ENCODE measurements around the gene GALNT10.

DNA sequence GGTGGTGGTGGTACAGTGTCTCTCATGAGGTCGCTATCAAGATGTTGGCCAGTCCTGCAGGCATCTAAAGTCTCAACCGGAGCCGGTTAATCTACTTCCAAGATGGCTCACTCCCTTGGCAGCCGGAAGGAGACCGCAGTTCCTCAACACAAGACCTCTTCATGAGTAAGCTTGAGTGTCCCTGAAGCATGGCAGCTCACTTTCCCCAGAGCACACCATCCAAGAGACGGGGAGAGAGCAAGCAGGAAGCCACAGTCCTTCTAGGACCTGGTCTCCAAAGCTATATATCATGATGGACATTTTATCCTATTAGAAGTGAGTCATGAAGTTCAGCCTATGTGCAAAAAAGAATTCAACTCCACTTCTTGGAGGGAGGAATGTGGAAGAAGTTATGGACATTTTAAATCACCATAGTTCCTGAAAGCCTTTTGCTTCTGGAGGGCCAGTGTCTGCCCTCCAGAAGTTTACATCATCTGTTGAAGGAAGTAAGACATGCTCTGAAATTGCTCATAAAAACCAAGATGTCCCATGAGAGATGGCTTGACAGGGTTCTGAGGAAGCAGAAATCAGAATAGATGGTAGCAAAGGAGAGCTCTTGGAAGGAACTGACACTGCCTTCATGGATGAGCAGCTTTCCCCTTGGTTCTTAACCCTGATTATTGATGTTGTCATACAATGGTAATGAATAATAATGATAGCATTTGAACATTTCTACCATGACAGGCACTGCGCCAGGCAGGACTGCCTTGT, 21.3 kb downstream of the GALNT10 start:
- TF ChIP-seq, protein P1, sequence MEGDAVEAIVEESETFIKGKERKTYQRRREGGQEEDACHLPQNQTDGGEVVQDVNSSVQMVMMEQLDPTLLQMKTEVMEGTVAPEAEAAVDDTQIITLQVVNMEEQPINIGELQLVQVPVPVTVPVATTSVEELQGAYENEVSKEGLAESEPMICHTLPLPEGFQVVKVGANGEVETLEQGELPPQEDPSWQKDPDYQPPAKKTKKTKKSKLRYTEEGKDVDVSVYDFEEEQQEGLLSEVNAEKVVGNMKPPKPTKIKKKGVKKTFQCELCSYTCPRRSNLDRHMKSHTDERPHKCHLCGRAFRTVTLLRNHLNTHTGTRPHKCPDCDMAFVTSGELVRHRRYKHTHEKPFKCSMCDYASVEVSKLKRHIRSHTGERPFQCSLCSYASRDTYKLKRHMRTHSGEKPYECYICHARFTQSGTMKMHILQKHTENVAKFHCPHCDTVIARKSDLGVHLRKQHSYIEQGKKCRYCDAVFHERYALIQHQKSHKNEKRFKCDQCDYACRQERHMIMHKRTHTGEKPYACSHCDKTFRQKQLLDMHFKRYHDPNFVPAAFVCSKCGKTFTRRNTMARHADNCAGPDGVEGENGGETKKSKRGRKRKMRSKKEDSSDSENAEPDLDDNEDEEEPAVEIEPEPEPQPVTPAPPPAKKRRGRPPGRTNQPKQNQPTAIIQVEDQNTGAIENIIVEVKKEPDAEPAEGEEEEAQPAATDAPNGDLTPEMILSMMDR (IDR thresholded peaks at IDR 0.05; ENCODE audit: control extremely low read depth in 1 of 3, insufficient read depth in 1 of 3, low read depth in 1 of 3, low read length in 3 of 3): no peak
- no peak for TF ChIP-seq KDM1A (IDR thresholded peaks at IDR 0.05; ENCODE audit: borderline replicate concordance, low read length)
- TF ChIP-seq EZH2 (IDR thresholded peaks at IDR 0.05; ENCODE audit: low read depth, low read length, severe bottlenecking): no peak
- no peak for TF ChIP-seq ASH2L (IDR thresholded peaks at IDR 0.05; ENCODE audit: low read length)
- no peak for TF ChIP-seq RFX5 (IDR thresholded peaks at IDR 0.05; ENCODE audit: borderline replicate concordance, low read depth, low read length)
- TF ChIP-seq POLR2AphosphoS5 (IDR thresholded peaks at IDR 0.05; ENCODE audit: low read depth, low read length): no peak
- no peak for TF ChIP-seq EP300 (IDR thresholded peaks at IDR 0.05; ENCODE audit: borderline replicate concordance in 1 of 2, low read depth in 2 of 2, low read length in 2 of 2)
- no peak for TF ChIP-seq POLR2A (IDR thresholded peaks at IDR 0.05; ENCODE audit: control extremely low read depth in 1 of 2, low read depth in 2 of 2, low read length in 2 of 2)
- TF ChIP-seq CHD1 (IDR thresholded peaks at IDR 0.05; ENCODE audit: low read depth, low read length): no peak
